SK-N-SH (cell line): ENCODE results near the gene JAKMIP1. TPM values are rescaled to one million over a fixed set of nuclear protein-coding genes. Genes with fewer than 3 reads are reported as not detected.

Experiments
- CTCF ChIA-PET: fragments of 300-600, 350-600 bp; formaldehyde crosslinking; extraction: SDS; loops from one replicate; lab custom pipeline; 2021; lab: Yijun Ruan, JAX
- POLR2A ChIA-PET: fragments of 350-600 bp; sonication (Branson Sonifier 250); formaldehyde crosslinking; extraction: SDS; loops from one replicate; lab custom pipeline; 2020; ENCODE audit warnings: antibody characterized with exemption, inconsistent platforms; lab: Yijun Ruan, JAX
- DNase-seq: peaks from one replicate; pipeline ENCODE4 v3.0.0; 2012
- H2AFZ ChIP-seq: fragments of 200-600 bp; sonication (generic); 2 replicates; pipeline ENCODE4 v1.8.1; 2016; ENCODE audit warnings: antibody characterized with exemption, mild to moderate bottlenecking, low read depth
- H3F3A ChIP-seq: fragments of 200-600 bp; sonication (generic); replicated peaks from 2 replicates; pipeline ENCODE3; 2016; ENCODE audit warnings: antibody characterized with exemption, mild to moderate bottlenecking; ENCODE audit not compliant: insufficient read depth
- H3K27ac ChIP-seq, 2 experiments: fragments of 200-500 bp in 1 of 2; fragments of 200-600 bp in 1 of 2; sonication (Bioruptor generic) in 1 of 2; sonication (generic), shearing (Covaris generic) in 1 of 2; 2 replicates each; pipeline versions ENCODE4 v1.5.1 to v1.6.1; 2014 to 2016; ENCODE audit warnings: low read depth in 2 of 2, inconsistent platforms in 1 of 2, low read length in 1 of 2, mild to moderate bottlenecking in 1 of 2, mixed read lengths in 1 of 2
- H3K27me3 ChIP-seq: fragments of 200-600 bp; sonication (generic), shearing (Covaris generic); 2 replicates; pipeline ENCODE4 v1.6.1; 2016; ENCODE audit warnings: mixed run types; ENCODE audit not compliant: insufficient read depth
- H3K36me3 ChIP-seq, 2 experiments: fragments of 200-500 bp in 1 of 2; fragments of 200-600 bp in 1 of 2; sonication (Bioruptor generic) in 1 of 2; sonication (generic) in 1 of 2; replicated peaks in 1 of 2; 2 replicates each; pipeline versions ENCODE3 to v1.5.1; 2014 to 2016; ENCODE audit warnings: low read length in 1 of 2, mild to moderate bottlenecking in 1 of 2; ENCODE audit not compliant: insufficient read depth in 2 of 2, control insufficient read depth in 1 of 2
- H3K4me1 ChIP-seq, 2 experiments: fragments of 200-500 bp in 1 of 2; fragments of 200-600 bp in 1 of 2; sonication (Bioruptor generic) in 1 of 2; sonication (generic), shearing (Covaris generic) in 1 of 2; 2 replicates each; pipeline versions ENCODE4 v1.5.1 to v1.6.1; 2014 to 2016; ENCODE audit warnings: low read depth in 1 of 2, low read length in 1 of 2, mixed run types in 1 of 2; ENCODE audit not compliant: insufficient read depth in 2 of 2, control insufficient read depth in 1 of 2
- H3K4me2 ChIP-seq: fragments of 200-600 bp; sonication (generic), shearing (Covaris generic); 2 replicates; pipeline ENCODE4 v1.6.1; 2017; ENCODE audit warnings: mixed run types
- H3K4me3 ChIP-seq, 2 experiments: fragments of 200-500 bp in 1 of 2; fragments of 200-600 bp in 1 of 2; sonication (Bioruptor generic) in 1 of 2; sonication (generic), shearing (Covaris generic) in 1 of 2; 2 replicates each; pipeline versions ENCODE4 v1.5.1 to v1.8.1; 2014 to 2016; ENCODE audit warnings: low read depth in 2 of 2, inconsistent platforms in 1 of 2, low read length in 1 of 2, mild to moderate bottlenecking in 1 of 2, mixed read lengths in 1 of 2, moderate library complexity in 1 of 2
- H3K79me2 ChIP-seq: fragments of 200-600 bp; sonication (generic); 2 replicates; pipeline ENCODE4 v1.8.1; 2017; ENCODE audit warnings: mild to moderate bottlenecking; ENCODE audit not compliant: insufficient read depth
- H3K9ac ChIP-seq: fragments of 200-600 bp; sonication (generic); 2 replicates; pipeline ENCODE4 v1.6.1; 2017; ENCODE audit warnings: mixed run types
- H3K9me2 ChIP-seq: fragments of 200-600 bp; sonication (generic); 2 replicates; pipeline ENCODE4 v1.6.1; 2017; ENCODE audit warnings: mixed run types
- H3K9me3 ChIP-seq: fragments of 200-600 bp; sonication (generic); 2 replicates; pipeline ENCODE4 v1.6.1; 2017; ENCODE audit warnings: mixed run types, mild to moderate bottlenecking, moderate library complexity
- H4K20me1 ChIP-seq: fragments of 200-600 bp; sonication (generic); 2 replicates; pipeline ENCODE4 v1.6.1; 2017; ENCODE audit warnings: mild to moderate bottlenecking, mixed run types; ENCODE audit not compliant: insufficient read depth
- ELF1 ChIP-seq: IDR thresholded peaks from 2 replicates; pipeline ENCODE4 v1.4.0; 2012
- FOSL2 ChIP-seq: IDR thresholded peaks from 2 replicates; pipeline ENCODE4 v1.4.0; 2012; ENCODE audit warnings: low read depth, mild to moderate bottlenecking, moderate library complexity, borderline replicate concordance
- FOXJ3 ChIP-seq: sonication (generic); formaldehyde crosslinking; IDR thresholded peaks from 2 replicates; pipeline ENCODE4 v1.5.1; 2020; ENCODE audit warnings: mild to moderate bottlenecking, missing genetic modification reagents
- FOXM1 ChIP-seq: IDR thresholded peaks from 2 replicates; pipeline ENCODE4 v1.4.0; 2012; ENCODE audit warnings: low read depth, mild to moderate bottlenecking
- GABPA ChIP-seq: IDR thresholded peaks from 2 replicates; pipeline ENCODE4 v1.4.0; 2012; ENCODE audit warnings: low read depth, mild to moderate bottlenecking
- GATA2 ChIP-seq: sonication (generic); formaldehyde crosslinking; IDR thresholded peaks from 2 replicates; pipeline ENCODE4 v1.5.0; 2020; ENCODE audit warnings: mild to moderate bottlenecking, missing genetic modification reagents
- MXI1 ChIP-seq: IDR thresholded peaks from 2 replicates; pipeline ENCODE4 v1.6.1; 2012; ENCODE audit warnings: mild to moderate bottlenecking, low read depth, low read length, improper control_type of control experiment
- NFIC ChIP-seq: IDR thresholded peaks from 2 replicates; pipeline ENCODE4 v1.4.0; 2012; ENCODE audit warnings: borderline replicate concordance
- NRF1 ChIP-seq: IDR thresholded peaks from 2 replicates; pipeline ENCODE4 v1.6.1; 2012; ENCODE audit warnings: low read depth, mild to moderate bottlenecking, low read length
- POLR2AphosphoS5 ChIP-seq: IDR thresholded peaks from 2 replicates; pipeline ENCODE4 v1.6.1; 2012; ENCODE audit warnings: low read depth, low read length
- RAD21 ChIP-seq: IDR thresholded peaks from 2 replicates; pipeline ENCODE4 v1.6.1; 2012; ENCODE audit warnings: mild to moderate bottlenecking, low read length
- RFX5 ChIP-seq: IDR thresholded peaks from 2 replicates; pipeline ENCODE4 v1.6.1; 2012; ENCODE audit warnings: mild to moderate bottlenecking, improper control_type of control experiment, low read length
- SIN3A ChIP-seq: IDR thresholded peaks from 2 replicates; pipeline ENCODE4 v1.6.1; 2012; ENCODE audit warnings: low read depth, mild to moderate bottlenecking, low read length, moderate library complexity, borderline replicate concordance
- SMC3 ChIP-seq: IDR thresholded peaks from 2 replicates; pipeline ENCODE4 v1.6.1; 2012; ENCODE audit warnings: low read depth, low read length, improper control_type of control experiment
- TCF12 ChIP-seq: IDR thresholded peaks from 2 replicates; pipeline ENCODE4 v1.4.0; 2012
- TEAD4 ChIP-seq: IDR thresholded peaks from 2 replicates; pipeline ENCODE4 v1.4.0; 2012; ENCODE audit warnings: mild to moderate bottlenecking, borderline replicate concordance; ENCODE audit not compliant: insufficient read depth
- WGBS: methylation state at CpG from one replicate; pipeline ENCODE4 v1.1.6; 2017; ENCODE audit warnings: low lambda C conversion rate; 5-methylcytosine and 5-hydroxymethylcytosine counted together
- polyA plus RNA-seq, 3 experiments: library from polyadenylated mRNA; depleted of rRNA; stranded (reverse); fragments of >200 nt; gene quantifications; 2 replicates each; pipeline ENCODE4 v1.2.3, GENCODE V29; 2012
- TF ChIP-seq, protein P1 (sequence below): IDR thresholded peaks from 2 replicates; pipeline ENCODE4; 2012
- TF ChIP-seq, protein P2 (sequence below): fragments of 200-600 bp; sonication (generic); IDR thresholded peaks from 2 replicates; pipeline ENCODE4 v1.6.1; 2017; ENCODE audit warnings: antibody characterized with exemption, mild to moderate bottlenecking, moderate library complexity
- TF ChIP-seq, protein P3 (sequence below): fragments of 150-350 bp; IDR thresholded peaks from 2 replicates; pipeline ENCODE4 v1.6.1; 2017; ENCODE audit warnings: antibody characterized with exemption, low read length, low read depth, borderline replicate concordance

Gene JAKMIP1
- polyA plus RNA-seq, 1 of the 3 experiments (the other 2 are of a cell fraction), result 0.54 TPM

DNA sequence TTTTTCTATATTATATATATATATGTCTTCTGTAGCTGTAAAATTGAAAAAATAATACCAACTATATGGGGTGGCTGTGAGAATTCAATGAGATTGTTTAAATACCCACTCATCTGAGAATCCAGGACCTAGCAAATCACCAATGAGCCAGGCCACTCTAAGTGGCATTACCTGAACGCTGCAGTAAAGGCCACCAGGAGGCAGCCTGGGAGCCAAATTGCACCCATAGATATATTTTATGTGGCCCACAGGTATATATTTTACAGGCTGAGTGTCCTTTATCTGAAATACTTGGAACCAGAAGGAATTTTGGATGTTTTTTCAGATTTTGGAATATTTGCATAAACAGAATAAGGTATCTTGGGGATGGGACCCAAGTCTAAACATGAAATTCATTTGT is 124.0 kb downstream of the JAKMIP1 start:
- Histone ChIP-seq H3K9me3 (no peaks in the 10 kb centered on the region), H3K4me1 (peaks cover 0 to 11% of the 10 kb centered on the region in 2 experiments; a peak in 1 of 4 replicates), H3K9ac (no peak overlapping the region), H3K4me2 (no peak overlapping the region), H4K20me1 (no peaks in the 10 kb centered on the region), H3K4me3 (no peak overlapping the region), H2AFZ (no peak overlapping the region), H3F3A (no peaks in the 10 kb centered on the region), H3K27me3 (no peaks in the 10 kb centered on the region), H3K36me3 (no peaks in the 10 kb centered on the region)
- DNase-seq, result peak; percentile 53
- CTCF ChIA-PET, result interaction anchor here (0.8 to 1.5 kb wide), 4 partner anchors 11 to 174 kb away, joined by 3 to 5 read pairs (median 3); no protein-coding TSS in a partner anchor
- POLR2A ChIA-PET, result no interaction called here
- TF ChIP-seq SIN3A (no peak), TEAD4 (no peak), POLR2AphosphoS5 (no peak), RAD21 (peak; percentile 57), SMC3 (peak; percentile 35; the same call in 1 of the 2 replicates), MXI1 (no peak)
- TF ChIP-seq, protein P1, sequence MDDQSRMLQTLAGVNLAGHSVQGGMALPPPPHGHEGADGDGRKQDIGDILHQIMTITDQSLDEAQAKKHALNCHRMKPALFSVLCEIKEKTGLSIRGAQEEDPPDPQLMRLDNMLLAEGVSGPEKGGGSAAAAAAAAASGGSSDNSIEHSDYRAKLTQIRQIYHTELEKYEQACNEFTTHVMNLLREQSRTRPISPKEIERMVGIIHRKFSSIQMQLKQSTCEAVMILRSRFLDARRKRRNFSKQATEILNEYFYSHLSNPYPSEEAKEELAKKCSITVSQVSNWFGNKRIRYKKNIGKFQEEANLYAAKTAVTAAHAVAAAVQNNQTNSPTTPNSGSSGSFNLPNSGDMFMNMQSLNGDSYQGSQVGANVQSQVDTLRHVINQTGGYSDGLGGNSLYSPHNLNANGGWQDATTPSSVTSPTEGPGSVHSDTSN, result no peak
- TF ChIP-seq, all 33 proteins: peak for 2
- Histone ChIP-seq H3K79me2 (no peaks in the 10 kb centered on the region), H3K9me2 (no peaks in the 10 kb centered on the region), H3K27ac (no peak overlapping the region)
- 6% methylated on average over 1 of the region's 1 CpG for WGBS

DNA sequence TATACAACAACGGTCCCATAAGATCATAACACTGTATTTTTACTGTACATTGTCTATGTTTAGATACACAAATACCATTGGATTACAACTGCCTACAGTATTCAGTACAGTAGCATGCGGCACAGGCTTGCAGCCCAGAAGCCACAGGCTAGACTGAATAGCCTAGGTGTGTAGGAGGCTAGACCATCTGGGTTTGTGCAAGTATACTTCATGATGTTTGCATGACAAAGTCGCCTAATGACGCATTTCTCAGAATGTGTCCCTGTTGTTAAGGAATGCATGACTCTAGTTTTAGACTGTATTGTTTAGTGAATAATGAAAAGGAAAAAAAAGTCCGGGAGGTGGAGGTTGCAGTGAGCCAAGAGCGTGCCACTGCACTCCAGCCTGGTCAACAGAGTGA is 125.6 kb downstream of the JAKMIP1 start:
- no peak for DNase-seq
- Histone ChIP-seq H3K4me2 (no peak overlapping the region), H3K27me3 (no peaks in the 10 kb centered on the region), H3K9me2 (no peaks in the 10 kb centered on the region), H3K9me3 (no peaks in the 10 kb centered on the region), H3K9ac (no peak overlapping the region), H3F3A (no peaks in the 10 kb centered on the region), H4K20me1 (no peaks in the 10 kb centered on the region), H3K4me1 (peaks cover 0 to 11% of the 10 kb centered on the region in 2 experiments; a peak in 1 of 4 replicates), H3K36me3 (no peaks in the 10 kb centered on the region), H3K27ac (no peak overlapping the region), H3K79me2 (no peaks in the 10 kb centered on the region), H3K4me3 (no peak overlapping the region), H2AFZ (no peak overlapping the region)
- 36% methylated on average over 6 of the region's 6 CpGs for WGBS
- TF ChIP-seq, protein P2, sequence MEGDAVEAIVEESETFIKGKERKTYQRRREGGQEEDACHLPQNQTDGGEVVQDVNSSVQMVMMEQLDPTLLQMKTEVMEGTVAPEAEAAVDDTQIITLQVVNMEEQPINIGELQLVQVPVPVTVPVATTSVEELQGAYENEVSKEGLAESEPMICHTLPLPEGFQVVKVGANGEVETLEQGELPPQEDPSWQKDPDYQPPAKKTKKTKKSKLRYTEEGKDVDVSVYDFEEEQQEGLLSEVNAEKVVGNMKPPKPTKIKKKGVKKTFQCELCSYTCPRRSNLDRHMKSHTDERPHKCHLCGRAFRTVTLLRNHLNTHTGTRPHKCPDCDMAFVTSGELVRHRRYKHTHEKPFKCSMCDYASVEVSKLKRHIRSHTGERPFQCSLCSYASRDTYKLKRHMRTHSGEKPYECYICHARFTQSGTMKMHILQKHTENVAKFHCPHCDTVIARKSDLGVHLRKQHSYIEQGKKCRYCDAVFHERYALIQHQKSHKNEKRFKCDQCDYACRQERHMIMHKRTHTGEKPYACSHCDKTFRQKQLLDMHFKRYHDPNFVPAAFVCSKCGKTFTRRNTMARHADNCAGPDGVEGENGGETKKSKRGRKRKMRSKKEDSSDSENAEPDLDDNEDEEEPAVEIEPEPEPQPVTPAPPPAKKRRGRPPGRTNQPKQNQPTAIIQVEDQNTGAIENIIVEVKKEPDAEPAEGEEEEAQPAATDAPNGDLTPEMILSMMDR, result no peak
- TF ChIP-seq RAD21, result no peak
- no peak for TF ChIP-seq FOXJ3 (CRISPR knock-in tag)
- no peak for TF ChIP-seq TCF12
- no peak for TF ChIP-seq RFX5
- TF ChIP-seq NRF1, result no peak
- TF ChIP-seq GATA2, result no peak
- no peak for TF ChIP-seq ELF1
- TF ChIP-seq NFIC, result no peak
- no peak for TF ChIP-seq FOXM1
- no peak for TF ChIP-seq GABPA
- TF ChIP-seq, protein P3, sequence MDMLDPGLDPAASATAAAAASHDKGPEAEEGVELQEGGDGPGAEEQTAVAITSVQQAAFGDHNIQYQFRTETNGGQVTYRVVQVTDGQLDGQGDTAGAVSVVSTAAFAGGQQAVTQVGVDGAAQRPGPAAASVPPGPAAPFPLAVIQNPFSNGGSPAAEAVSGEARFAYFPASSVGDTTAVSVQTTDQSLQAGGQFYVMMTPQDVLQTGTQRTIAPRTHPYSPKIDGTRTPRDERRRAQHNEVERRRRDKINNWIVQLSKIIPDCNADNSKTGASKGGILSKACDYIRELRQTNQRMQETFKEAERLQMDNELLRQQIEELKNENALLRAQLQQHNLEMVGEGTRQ, result no peak
- no peak for TF ChIP-seq FOSL2
- ChIA-PET POLR2A (no interaction called here), CTCF (interaction anchor here (0.6 to 1.0 kb wide), 2 partner anchors 13 to 176 kb away, joined by 3 read pairs; no protein-coding TSS in a partner anchor)
